Fibroblast of lung (primary cell): ENCODE data around the gene PEDS1. TPM values are rescaled to one million over a fixed set of nuclear protein-coding genes. Genes with fewer than 3 reads are reported as not detected.

Experiments used
- DNase-seq, 2 donors: peaks; one replicate each; pipeline versions ENCODE4 v3.0.0 to v3.0.0-alpha.2; 2010; ENCODE audit warnings: low read depth in 2 of 2
- H2AFZ ChIP-seq: 2 replicates; pipeline ENCODE4 v1.5.1; 2012; ENCODE audit warnings: low read length, control low read depth, inconsistent platforms
- H3K27ac ChIP-seq: 2 replicates; pipeline ENCODE4 v1.5.1; 2011; ENCODE audit warnings: low read length, control low read depth; ENCODE audit not compliant: insufficient read depth
- H3K27me3 ChIP-seq: 2 replicates; pipeline ENCODE4 v1.5.1; 2011; ENCODE audit warnings: mild to moderate bottlenecking, low read length; ENCODE audit not compliant: control insufficient read depth, insufficient read depth
- H3K36me3 ChIP-seq: 2 replicates; pipeline ENCODE4 v1.5.1; 2011; ENCODE audit warnings: low read length; ENCODE audit not compliant: control insufficient read depth, insufficient read depth
- H3K4me1 ChIP-seq: 2 replicates; pipeline ENCODE4 v1.5.1; 2011; ENCODE audit warnings: low read length; ENCODE audit not compliant: control insufficient read depth, insufficient read depth; ENCODE audit errors: extremely low read depth
- H3K4me2 ChIP-seq: 2 replicates; pipeline ENCODE4 v1.5.1; 2011; ENCODE audit warnings: low read length, control low read depth; ENCODE audit not compliant: insufficient read depth; ENCODE audit errors: extremely low read depth
- H3K4me3 ChIP-seq, 4 experiments: fragments of 200-600 bp in 1 of 4; sonication (generic) in 1 of 4; replicated peaks in 1 of 4; 2 replicates each; pipeline ENCODE4 v1.5.1; 2011 to 2016; ENCODE audit warnings: low read length in 4 of 4, low read depth in 3 of 4, mild to moderate bottlenecking in 3 of 4, control low read depth in 2 of 4, inconsistent platforms in 1 of 4, mixed read lengths in 1 of 4; ENCODE audit not compliant: insufficient read depth in 1 of 4; ENCODE audit errors: control extremely low read depth in 1 of 4
- H3K79me2 ChIP-seq: 2 replicates; pipeline ENCODE4 v1.5.1; 2012; ENCODE audit warnings: mild to moderate bottlenecking, low read length, inconsistent platforms; ENCODE audit not compliant: control insufficient read depth, insufficient read depth
- H3K9ac ChIP-seq: 2 replicates; pipeline ENCODE4 v1.5.1; 2011; ENCODE audit warnings: mild to moderate bottlenecking, low read length, control low read depth; ENCODE audit not compliant: insufficient read depth
- H3K9me3 ChIP-seq: 2 replicates; pipeline ENCODE4 v1.5.1; 2012; ENCODE audit warnings: low read depth, low read length; ENCODE audit not compliant: control insufficient read depth, insufficient read depth
- H4K20me1 ChIP-seq: 2 replicates; pipeline ENCODE4 v1.5.1; 2011; ENCODE audit warnings: low read length; ENCODE audit not compliant: control insufficient read depth, insufficient read depth; ENCODE audit errors: extremely low read depth
- EZH2 ChIP-seq: IDR thresholded peaks from 2 replicates; pipeline ENCODE4 v1.5.1; 2012; ENCODE audit warnings: low read length, control low read depth, mild to moderate bottlenecking; ENCODE audit errors: missing control alignments
- polyA plus RNA-seq, 2 donors: library from polyadenylated mRNA; depleted of rRNA in 1 of 2; stranded (reverse) in 1 of 2; unstranded in 1 of 2; fragments of >200 nt; gene quantifications; 2 replicates each; pipeline ENCODE4 v1.2.1, GENCODE V29; 2011 to 2012; ENCODE audit warnings: missing spikeins in 1 of 2
- total RNA-seq: library from RNA; depleted of rRNA; stranded (reverse); fragments of >200 nt; gene quantifications from 2 replicates; pipeline ENCODE4 v1.2.1, GENCODE V29; 2014
- TF ChIP-seq, protein P1 (sequence below), 2 donors: IDR thresholded peaks in 1 of 2; conservative IDR thresholded peaks in 1 of 2; 1 replicate in 1 of 2; 2 replicates in 1 of 2; pipeline ENCODE4 v1.5.1; 2011 to 2012; ENCODE audit warnings: low read length in 2 of 2, control low read depth in 1 of 2, inconsistent platforms in 1 of 2, low read depth in 1 of 2, mild to moderate bottlenecking in 1 of 2

PEDS1 gene
- total and polyA plus RNA-seq, 2 donors (not counting 1 experiment from before 2014, with no cell fraction given) = 8.3 to 56.9 TPM

DNA sequence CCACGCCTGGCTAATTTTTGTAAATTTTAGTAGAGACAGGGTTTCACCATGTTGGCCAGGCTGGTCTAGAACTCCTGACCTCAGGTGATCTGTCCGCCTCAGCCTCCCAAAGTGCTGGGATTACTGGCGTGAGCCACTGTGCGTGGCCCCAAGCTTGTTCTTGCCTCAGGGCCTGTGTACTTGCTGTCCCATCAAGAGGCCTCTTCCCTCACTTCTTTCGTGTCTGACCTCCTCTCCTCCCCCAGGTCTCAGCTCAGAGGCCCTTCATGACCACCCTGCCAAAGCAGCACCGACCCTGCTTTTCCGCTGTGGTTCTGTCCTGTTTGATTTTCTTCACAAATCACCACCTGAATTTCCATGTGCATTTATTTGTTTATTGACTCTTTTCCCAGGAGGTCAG lies 30.1 kb downstream of the PEDS1 start:
- H2AFZ ChIP-seq = no peak overlapping the region
- no peak for TF ChIP-seq EZH2
- TF ChIP-seq, protein P1, sequence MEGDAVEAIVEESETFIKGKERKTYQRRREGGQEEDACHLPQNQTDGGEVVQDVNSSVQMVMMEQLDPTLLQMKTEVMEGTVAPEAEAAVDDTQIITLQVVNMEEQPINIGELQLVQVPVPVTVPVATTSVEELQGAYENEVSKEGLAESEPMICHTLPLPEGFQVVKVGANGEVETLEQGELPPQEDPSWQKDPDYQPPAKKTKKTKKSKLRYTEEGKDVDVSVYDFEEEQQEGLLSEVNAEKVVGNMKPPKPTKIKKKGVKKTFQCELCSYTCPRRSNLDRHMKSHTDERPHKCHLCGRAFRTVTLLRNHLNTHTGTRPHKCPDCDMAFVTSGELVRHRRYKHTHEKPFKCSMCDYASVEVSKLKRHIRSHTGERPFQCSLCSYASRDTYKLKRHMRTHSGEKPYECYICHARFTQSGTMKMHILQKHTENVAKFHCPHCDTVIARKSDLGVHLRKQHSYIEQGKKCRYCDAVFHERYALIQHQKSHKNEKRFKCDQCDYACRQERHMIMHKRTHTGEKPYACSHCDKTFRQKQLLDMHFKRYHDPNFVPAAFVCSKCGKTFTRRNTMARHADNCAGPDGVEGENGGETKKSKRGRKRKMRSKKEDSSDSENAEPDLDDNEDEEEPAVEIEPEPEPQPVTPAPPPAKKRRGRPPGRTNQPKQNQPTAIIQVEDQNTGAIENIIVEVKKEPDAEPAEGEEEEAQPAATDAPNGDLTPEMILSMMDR (conservative IDR thresholded peaks at IDR 0.05 in 1 of 2, IDR thresholded peaks at IDR 0.05 in 1 of 2; ENCODE audit: low read depth in 1 of 2, low read length in 2 of 2) = no peak
- no peaks in the 10 kb centered on the region for H3K27me3 ChIP-seq
- peaks cover 24% of the 10 kb centered on the region for H3K36me3 ChIP-seq
- H3K4me2 ChIP-seq = no peak overlapping the region
- H3K79me2 ChIP-seq = no peaks in the 10 kb centered on the region
- no peak overlapping the region for H3K9ac ChIP-seq
- no peaks in the 10 kb centered on the region for H4K20me1 ChIP-seq
- H3K4me3 ChIP-seq = no peak overlapping the region
- no peak overlapping the region for H3K27ac ChIP-seq
- no peak for DNase-seq
- H3K9me3 ChIP-seq = no peaks in the 10 kb centered on the region
- peaks cover 9% of the 10 kb centered on the region for H3K4me1 ChIP-seq

GRCh38 chr20:50122763-50123162 lies 30.8 kb downstream of the PEDS1 start:
- Histone ChIP-seq H3K9me3 (no peaks in the 10 kb centered on the region), H3K79me2 (no peaks in the 10 kb centered on the region), H3K4me3 (no peak overlapping the region), H3K9ac (no peak overlapping the region), H3K27ac (no peak overlapping the region), H3K4me2 (no peak overlapping the region), H3K27me3 (no peaks in the 10 kb centered on the region), H4K20me1 (no peaks in the 10 kb centered on the region), H3K4me1 (peaks cover 9% of the 10 kb centered on the region), H2AFZ (no peak overlapping the region), H3K36me3 (peaks cover 17% of the 10 kb centered on the region)
- DNase-seq = no peak
- no peak for TF ChIP-seq EZH2
- TF ChIP-seq, protein P1 (conservative IDR thresholded peaks at IDR 0.05 in 1 of 2, IDR thresholded peaks at IDR 0.05 in 1 of 2; ENCODE audit: low read depth in 1 of 2, low read length in 2 of 2) = no peak

GRCh38 chr20:50121858-50122271 lies 31.7 kb downstream of the PEDS1 start:
- Histone ChIP-seq H3K79me2 (no peaks in the 10 kb centered on the region), H4K20me1 (no peaks in the 10 kb centered on the region), H3K4me1 (peaks cover 9% of the 10 kb centered on the region), H3K4me3 (no peak overlapping the region), H3K27ac (no peak overlapping the region), H3K36me3 (peaks cover 13% of the 10 kb centered on the region), H2AFZ (no peak overlapping the region), H3K9me3 (no peaks in the 10 kb centered on the region), H3K27me3 (no peaks in the 10 kb centered on the region), H3K9ac (no peak overlapping the region), H3K4me2 (no peak overlapping the region)
- peak in 1 of 2 donors; percentile 58 for DNase-seq
- TF ChIP-seq, protein P1 (conservative IDR thresholded peaks at IDR 0.05 in 1 of 2, IDR thresholded peaks at IDR 0.05 in 1 of 2; ENCODE audit: low read depth in 1 of 2, low read length in 2 of 2) = no peak
- no peak for TF ChIP-seq EZH2
